ENCODE results near the gene GPC6.

GRCh38 chr13:93521307-93521706 is 294.7 kb downstream of the GPC6 start:
- TF ChIP-seq POLR2A (IDR thresholded peaks at IDR 0.05) (no peak), CTCF (IDR thresholded peaks at IDR 0.05) (no peak)
